ENCODE results near the gene FOXO3.

Gene FOXO3

GRCh38 chr6:108698593-108699289, 138.0 kb downstream of the FOXO3 start:
- Histone ChIP-seq H3K4me1 (ENCODE audit: control insufficient read depth, insufficient read depth, low read length) (no peaks in the 10 kb centered on the region), H3K9ac (ENCODE audit: low read length) (no peak overlapping the region), H3K36me3 (ENCODE audit: control insufficient read depth, insufficient read depth, low read length) (no peaks in the 10 kb centered on the region), H3K27ac (ENCODE audit: low read depth, low read length) (no peak overlapping the region), H3K27me3 (ENCODE audit: control insufficient read depth, insufficient read depth, low read length) (no peaks in the 10 kb centered on the region), H3K4me3 (ENCODE audit: low read length) (no peak overlapping the region)

GRCh38 chr6:108699290-108700041, 138.7 kb downstream of the FOXO3 start:
- H3K4me1 ChIP-seq (ENCODE audit: control insufficient read depth, insufficient read depth, low read length) = no peaks in the 10 kb centered on the region
- no peak overlapping the region for H3K9ac ChIP-seq (ENCODE audit: low read length)

GRCh38 chr6:108702106-108702851, 141.6 kb downstream of the FOXO3 start:
- Histone ChIP-seq H3K9ac (ENCODE audit: low read length) (no peak overlapping the region), H3K27me3 (ENCODE audit: control insufficient read depth, insufficient read depth, low read length) (no peaks in the 10 kb centered on the region), H3K36me3 (ENCODE audit: control insufficient read depth, insufficient read depth, low read length) (no peaks in the 10 kb centered on the region), H3K4me3 (ENCODE audit: low read length) (no peak overlapping the region), H3K27ac (ENCODE audit: low read depth, low read length) (no peak overlapping the region), H3K4me1 (ENCODE audit: control insufficient read depth, insufficient read depth, low read length) (no peaks in the 10 kb centered on the region)

More at GRCh38 chr6:108699290-108700041, 138.7 kb downstream of the FOXO3 start:
- Histone ChIP-seq H3K36me3 (ENCODE audit: control insufficient read depth, insufficient read depth, low read length) (no peaks in the 10 kb centered on the region), H3K27me3 (ENCODE audit: control insufficient read depth, insufficient read depth, low read length) (no peaks in the 10 kb centered on the region), H3K27ac (ENCODE audit: low read depth, low read length) (no peak overlapping the region), H3K4me3 (ENCODE audit: low read length) (no peak overlapping the region)

GRCh38 chr6:108706649-108707048, 145.9 kb downstream of the FOXO3 start:
- Histone ChIP-seq H3K36me3 (ENCODE audit: control insufficient read depth, insufficient read depth, low read length) (no peaks in the 10 kb centered on the region), H3K4me1 (ENCODE audit: control insufficient read depth, insufficient read depth, low read length) (peaks cover 16% of the 10 kb centered on the region), H3K27ac (ENCODE audit: low read depth, low read length) (no peak overlapping the region), H3K9ac (ENCODE audit: low read length) (no peak overlapping the region), H3K27me3 (ENCODE audit: control insufficient read depth, insufficient read depth, low read length) (no peaks in the 10 kb centered on the region), H3K4me3 (ENCODE audit: low read length) (no peak overlapping the region)

- H3K4me3 ChIP-seq (ENCODE audit: low read length) = no peak overlapping the region
- no peak overlapping the region for H3K27ac ChIP-seq (ENCODE audit: low read depth, low read length)
- H3K9ac ChIP-seq (ENCODE audit: low read length) = no peak overlapping the region
- H3K36me3 ChIP-seq (ENCODE audit: control insufficient read depth, insufficient read depth, low read length) = no peaks in the 10 kb centered on the region
- no peaks in the 10 kb centered on the region for H3K27me3 ChIP-seq (ENCODE audit: control insufficient read depth, insufficient read depth, low read length)
- peaks cover 16% of the 10 kb centered on the region for H3K4me1 ChIP-seq (ENCODE audit: control insufficient read depth, insufficient read depth, low read length)
Measured at GRCh38 chr6:108707328-108707976, 146.7 kb downstream of the FOXO3 start.

- Histone ChIP-seq H3K27ac (ENCODE audit: low read depth, low read length) (no peak overlapping the region), H3K36me3 (ENCODE audit: control insufficient read depth, insufficient read depth, low read length) (no peaks in the 10 kb centered on the region), H3K4me1 (ENCODE audit: control insufficient read depth, insufficient read depth, low read length) (peaks cover 22% of the 10 kb centered on the region), H3K4me3 (ENCODE audit: low read length) (no peak overlapping the region), H3K27me3 (ENCODE audit: control insufficient read depth, insufficient read depth, low read length) (no peaks in the 10 kb centered on the region), H3K9ac (ENCODE audit: low read length) (no peak overlapping the region)
Measured at GRCh38 chr6:108710030-108710429, 149.3 kb downstream of the FOXO3 start.

GRCh38 chr6:108710551-108710950, 149.8 kb downstream of the FOXO3 start:
- no peaks in the 10 kb centered on the region for H3K36me3 ChIP-seq (ENCODE audit: control insufficient read depth, insufficient read depth, low read length)
- no peaks in the 10 kb centered on the region for H3K27me3 ChIP-seq (ENCODE audit: control insufficient read depth, insufficient read depth, low read length)
- no peak overlapping the region for H3K27ac ChIP-seq (ENCODE audit: low read depth, low read length)
- no peak overlapping the region for H3K4me3 ChIP-seq (ENCODE audit: low read length)
- peaks cover 22% of the 10 kb centered on the region for H3K4me1 ChIP-seq (ENCODE audit: control insufficient read depth, insufficient read depth, low read length)
- H3K9ac ChIP-seq (ENCODE audit: low read length) = no peak overlapping the region

- peaks cover 22% of the 10 kb centered on the region for H3K4me1 ChIP-seq (ENCODE audit: control insufficient read depth, insufficient read depth, low read length)
- no peaks in the 10 kb centered on the region for H3K27me3 ChIP-seq (ENCODE audit: control insufficient read depth, insufficient read depth, low read length)
- no peak overlapping the region for H3K9ac ChIP-seq (ENCODE audit: low read length)
- no peak overlapping the region for H3K4me3 ChIP-seq (ENCODE audit: low read length)
- H3K36me3 ChIP-seq (ENCODE audit: control insufficient read depth, insufficient read depth, low read length) = no peaks in the 10 kb centered on the region
- peak overlapping the region; percentile 42 for H3K27ac ChIP-seq (ENCODE audit: low read depth, low read length)
Measured at GRCh38 chr6:108711071-108711470, 150.4 kb downstream of the FOXO3 start.

GRCh38 chr6:108711826-108712225, 151.1 kb downstream of the FOXO3 start:
- H3K27ac ChIP-seq (ENCODE audit: low read depth, low read length) = no peak overlapping the region
- no peak overlapping the region for H3K9ac ChIP-seq (ENCODE audit: low read length)
- no peaks in the 10 kb centered on the region for H3K36me3 ChIP-seq (ENCODE audit: control insufficient read depth, insufficient read depth, low read length)
- no peaks in the 10 kb centered on the region for H3K27me3 ChIP-seq (ENCODE audit: control insufficient read depth, insufficient read depth, low read length)
- peaks cover 22% of the 10 kb centered on the region for H3K4me1 ChIP-seq (ENCODE audit: control insufficient read depth, insufficient read depth, low read length)
- no peak overlapping the region for H3K4me3 ChIP-seq (ENCODE audit: low read length)

GRCh38 chr6:108712946-108713345, 152.2 kb downstream of the FOXO3 start:
- no peak overlapping the region for H3K4me3 ChIP-seq (ENCODE audit: low read length)
- H3K27me3 ChIP-seq (ENCODE audit: control insufficient read depth, insufficient read depth, low read length) = no peaks in the 10 kb centered on the region
- H3K36me3 ChIP-seq (ENCODE audit: control insufficient read depth, insufficient read depth, low read length) = no peaks in the 10 kb centered on the region
- no peak overlapping the region for H3K27ac ChIP-seq (ENCODE audit: low read depth, low read length)
- H3K9ac ChIP-seq (ENCODE audit: low read length) = no peak overlapping the region
- peaks cover 22% of the 10 kb centered on the region for H3K4me1 ChIP-seq (ENCODE audit: control insufficient read depth, insufficient read depth, low read length)

GRCh38 chr6:108714101-108714765, 153.5 kb downstream of the FOXO3 start:
- Histone ChIP-seq H3K4me1 (ENCODE audit: control insufficient read depth, insufficient read depth, low read length) (peaks cover 22% of the 10 kb centered on the region), H3K36me3 (ENCODE audit: control insufficient read depth, insufficient read depth, low read length) (no peaks in the 10 kb centered on the region), H3K27ac (ENCODE audit: low read depth, low read length) (no peak overlapping the region), H3K9ac (ENCODE audit: low read length) (no peak overlapping the region), H3K27me3 (ENCODE audit: control insufficient read depth, insufficient read depth, low read length) (no peaks in the 10 kb centered on the region), H3K4me3 (ENCODE audit: low read length) (no peak overlapping the region)

Data from rectal smooth muscle tissue (tissue), 1 donor.